ENCODE results near the gene KLLN.
"Not testable (repeated sequence)": the region's sequence is repeated elsewhere in the genome, so short reads cannot be mapped to it uniquely, and the experiment has no call there.

The KLLN gene

GRCh38 chr10:87838650-87839049, 24.7 kb downstream of the KLLN start:
- DNase-seq: no peak

- peak; percentile 27 for DNase-seq
Observed at GRCh38 chr10:87837445-87837844, 25.9 kb downstream of the KLLN start.

- no peak for DNase-seq
Observed at GRCh38 chr10:87836098-87836497, 27.2 kb downstream of the KLLN start.

GRCh38 chr10:87829986-87830729, 33.2 kb downstream of the KLLN start:
- no peak for DNase-seq

- not testable (repeated sequence) for DNase-seq
Observed at GRCh38 chr10:87829051-87829450, 34.3 kb downstream of the KLLN start.

GRCh38 chr10:87827681-87828080, 35.7 kb downstream of the KLLN start:
- no peak for DNase-seq

GRCh38 chr10:87826653-87827052, 36.7 kb downstream of the KLLN start:
- DNase-seq: no peak

- no peak for DNase-seq
Observed at GRCh38 chr10:87819289-87819585, 44.1 kb downstream of the KLLN start.

- DNase-seq: peak; percentile 55
Observed at GRCh38 chr10:87818505-87819288, 44.6 kb downstream of the KLLN start.

- peak; percentile 94 for DNase-seq
Observed at GRCh38 chr10:87817609-87818504, 45.5 kb downstream of the KLLN start, which contains the start of gene ATAD1. ATAD1 (minus strand) TSS chr10:87818226; CDS start chr10:87814599, 3,627 bp downstream.

- DNase-seq: peak; percentile 63
Observed at GRCh38 chr10:87816898-87817608, 46.3 kb downstream of the KLLN start.

- DNase-seq: peak; percentile 5
Observed at GRCh38 chr10:87816163-87816897, 47.0 kb downstream of the KLLN start.

Measured in hematopoietic multipotent progenitor cell treated with erythropoietin and hydrocortisone succinate and interleukin-3 and kit ligand, for 6 days (in vitro differentiated cells).